Endothelial cell (in vitro differentiated cells): ENCODE measurements around the gene ULK1. TPM values are rescaled to one million over a fixed set of nuclear protein-coding genes. Genes with fewer than 3 reads are reported as not detected.

Experiments
- DNase-seq: peaks from one replicate; pipeline ENCODE4 v3.0.0; 2021; ENCODE audit warnings: low spot score
- H3K27ac Mint-ChIP-seq: one replicate; pipeline ENCODE4 v1.8.0; 2021; ENCODE audit warnings: mixed read lengths, inconsistent platforms; ENCODE audit not compliant: unreplicated experiment
- H3K27me3 Mint-ChIP-seq: one replicate; pipeline ENCODE4 v1.8.0; 2021; ENCODE audit warnings: mild to moderate bottlenecking, moderate library complexity, mixed read lengths, inconsistent platforms; ENCODE audit not compliant: unreplicated experiment
- H3K36me3 Mint-ChIP-seq: one replicate; pipeline ENCODE4 v1.8.0; 2021; ENCODE audit warnings: mild to moderate bottlenecking, low read depth, mixed read lengths, inconsistent platforms; ENCODE audit not compliant: unreplicated experiment
- H3K4me1 Mint-ChIP-seq: one replicate; pipeline ENCODE4 v1.8.0; 2021; ENCODE audit warnings: mild to moderate bottlenecking, mixed read lengths, inconsistent platforms; ENCODE audit not compliant: unreplicated experiment
- H3K4me3 Mint-ChIP-seq: one replicate; pipeline ENCODE4 v1.8.0; 2021; ENCODE audit warnings: mild to moderate bottlenecking, mixed read lengths, inconsistent platforms; ENCODE audit not compliant: unreplicated experiment
- H3K9me3 Mint-ChIP-seq: one replicate; pipeline ENCODE4 v1.8.0; 2021; ENCODE audit warnings: mixed read lengths, inconsistent platforms; ENCODE audit not compliant: unreplicated experiment
- total RNA-seq: library from RNA; stranded (reverse); fragmentation: NEBNext Ultra II Directional; extraction: Animal tissue kit (Norgen Biotek cat#: 25700); gene quantifications from one replicate; pipeline ENCODE4 v1.2.1, GENCODE V29; 2021; ENCODE audit not compliant: unreplicated experiment
- TF ChIP-seq, protein P1 (sequence below): fragments of 200-600 bp; sonication (generic); IDR thresholded peaks from one replicate; pipeline ENCODE4 v1.5.0; 2021; ENCODE audit warnings: antibody characterized with exemption; ENCODE audit not compliant: unreplicated experiment

The ULK1 gene
- total RNA-seq, 1 donor from 2014 or later = 53.7 TPM

DNA sequence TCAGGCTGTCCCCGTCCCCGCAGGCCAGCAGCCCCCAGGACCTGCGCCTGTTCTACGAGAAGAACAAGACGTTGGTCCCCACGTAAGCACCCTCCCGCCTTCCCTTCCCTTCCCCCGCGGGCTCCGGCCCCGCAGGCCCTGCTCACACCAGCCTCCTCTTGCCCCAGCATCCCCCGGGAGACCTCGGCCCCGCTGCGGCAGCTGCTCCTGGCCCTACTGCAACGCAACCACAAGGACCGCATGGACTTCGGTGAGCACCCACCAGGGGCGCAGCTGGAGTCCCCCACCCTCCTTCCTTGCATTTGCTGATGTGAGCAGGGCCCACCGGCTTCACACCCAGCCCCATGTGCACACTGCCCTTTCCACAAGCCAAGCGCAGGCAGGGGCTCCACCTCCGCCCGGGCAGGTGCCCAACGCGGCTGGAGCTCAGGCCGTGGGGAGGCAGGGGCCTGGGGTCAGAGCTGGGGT is 15.4 kb downstream of the ULK1 start:
- Mint-ChIP-seq H3K36me3 (no peaks in the 10 kb centered on the region), H3K27ac (no peak overlapping the region), H3K27me3 (peaks cover 2% of the 10 kb centered on the region), H3K4me1 (no peaks in the 10 kb centered on the region), H3K4me3 (no peak overlapping the region), H3K9me3 (no peaks in the 10 kb centered on the region)
- no peak for DNase-seq
- TF ChIP-seq, protein P1, sequence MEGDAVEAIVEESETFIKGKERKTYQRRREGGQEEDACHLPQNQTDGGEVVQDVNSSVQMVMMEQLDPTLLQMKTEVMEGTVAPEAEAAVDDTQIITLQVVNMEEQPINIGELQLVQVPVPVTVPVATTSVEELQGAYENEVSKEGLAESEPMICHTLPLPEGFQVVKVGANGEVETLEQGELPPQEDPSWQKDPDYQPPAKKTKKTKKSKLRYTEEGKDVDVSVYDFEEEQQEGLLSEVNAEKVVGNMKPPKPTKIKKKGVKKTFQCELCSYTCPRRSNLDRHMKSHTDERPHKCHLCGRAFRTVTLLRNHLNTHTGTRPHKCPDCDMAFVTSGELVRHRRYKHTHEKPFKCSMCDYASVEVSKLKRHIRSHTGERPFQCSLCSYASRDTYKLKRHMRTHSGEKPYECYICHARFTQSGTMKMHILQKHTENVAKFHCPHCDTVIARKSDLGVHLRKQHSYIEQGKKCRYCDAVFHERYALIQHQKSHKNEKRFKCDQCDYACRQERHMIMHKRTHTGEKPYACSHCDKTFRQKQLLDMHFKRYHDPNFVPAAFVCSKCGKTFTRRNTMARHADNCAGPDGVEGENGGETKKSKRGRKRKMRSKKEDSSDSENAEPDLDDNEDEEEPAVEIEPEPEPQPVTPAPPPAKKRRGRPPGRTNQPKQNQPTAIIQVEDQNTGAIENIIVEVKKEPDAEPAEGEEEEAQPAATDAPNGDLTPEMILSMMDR = no peak

DNA sequence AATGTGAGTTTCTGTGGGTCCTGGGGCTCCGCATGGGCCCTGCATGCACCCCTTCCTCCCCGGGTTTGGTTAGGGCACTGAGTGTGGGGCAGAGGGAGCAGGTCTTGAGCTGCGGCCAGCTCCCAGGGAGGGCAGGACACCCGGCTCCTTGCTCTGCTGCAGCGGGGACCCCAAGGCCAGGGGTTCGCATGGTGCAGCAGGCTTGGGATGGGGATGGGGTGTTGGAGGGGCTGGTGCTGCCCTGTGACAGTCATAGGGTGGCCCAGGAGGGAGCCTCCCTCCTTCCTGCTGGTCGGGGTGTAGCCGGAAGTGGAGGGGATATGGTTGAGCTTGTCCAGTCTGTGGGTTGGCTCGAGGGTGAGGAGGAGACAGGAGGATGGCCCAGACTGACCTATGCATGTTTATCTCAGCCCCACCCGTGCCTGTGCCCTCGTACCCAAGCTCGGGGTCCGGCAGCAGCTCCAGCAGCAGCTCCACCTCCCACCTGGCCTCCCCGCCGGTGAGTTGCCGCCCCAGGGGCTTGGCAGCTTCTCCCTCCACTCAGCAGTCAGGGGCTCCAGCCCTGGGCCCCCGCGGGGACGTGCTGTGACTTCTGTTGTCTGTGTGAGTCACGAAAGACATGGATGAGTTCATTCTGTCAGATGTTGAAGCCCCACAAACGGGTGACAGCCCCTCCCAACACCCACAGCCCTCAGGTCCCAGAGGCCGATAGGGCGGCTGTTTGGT is 16.0 kb downstream of the ULK1 start:
- no peaks in the 10 kb centered on the region for H3K9me3 Mint-ChIP-seq
- peaks cover 2% of the 10 kb centered on the region for H3K27me3 Mint-ChIP-seq
- no peaks in the 10 kb centered on the region for H3K4me1 Mint-ChIP-seq
- no peaks in the 10 kb centered on the region for H3K36me3 Mint-ChIP-seq
- no peak for DNase-seq
- no peak overlapping the region for H3K4me3 Mint-ChIP-seq
- H3K27ac Mint-ChIP-seq = no peak overlapping the region
- TF ChIP-seq, protein P1 = no peak

DNA sequence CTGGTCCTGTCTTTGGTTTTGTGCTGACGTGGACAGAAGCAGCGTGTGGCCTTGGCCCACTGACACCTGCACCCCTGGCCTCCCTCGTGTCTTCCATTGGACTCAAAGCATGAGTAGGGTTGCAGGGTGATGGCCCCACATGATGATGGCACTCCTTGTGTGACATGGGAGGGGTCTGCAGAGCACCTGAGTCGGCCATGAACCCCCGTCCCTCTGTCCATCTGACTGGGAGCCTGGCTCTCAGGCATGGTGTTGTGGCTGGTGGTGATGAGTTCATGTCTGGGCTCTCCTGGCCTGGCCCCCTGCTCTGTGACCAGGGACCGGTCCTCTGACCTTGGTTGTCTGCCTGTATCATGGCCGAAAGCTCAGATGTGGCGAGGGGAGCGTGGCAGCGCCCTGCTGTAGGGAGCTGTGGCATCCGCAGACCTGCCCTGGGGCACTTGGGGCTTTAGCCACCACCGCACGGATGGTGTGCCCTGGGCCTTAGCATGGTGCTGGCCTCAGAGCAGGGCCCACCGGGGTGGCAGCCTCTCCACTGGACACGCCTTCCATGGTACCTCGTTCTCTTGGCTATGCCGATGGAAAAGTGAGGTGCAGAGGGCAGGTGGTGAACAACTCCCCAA is 16.7 kb downstream of the ULK1 start:
- DNase-seq = no peak
- H3K4me3 Mint-ChIP-seq = no peak overlapping the region
- no peak overlapping the region for H3K27ac Mint-ChIP-seq
- no peaks in the 10 kb centered on the region for H3K36me3 Mint-ChIP-seq
- peaks cover 2% of the 10 kb centered on the region for H3K27me3 Mint-ChIP-seq
- TF ChIP-seq, protein P1 = no peak
- H3K9me3 Mint-ChIP-seq = no peaks in the 10 kb centered on the region
- H3K4me1 Mint-ChIP-seq = no peaks in the 10 kb centered on the region

DNA sequence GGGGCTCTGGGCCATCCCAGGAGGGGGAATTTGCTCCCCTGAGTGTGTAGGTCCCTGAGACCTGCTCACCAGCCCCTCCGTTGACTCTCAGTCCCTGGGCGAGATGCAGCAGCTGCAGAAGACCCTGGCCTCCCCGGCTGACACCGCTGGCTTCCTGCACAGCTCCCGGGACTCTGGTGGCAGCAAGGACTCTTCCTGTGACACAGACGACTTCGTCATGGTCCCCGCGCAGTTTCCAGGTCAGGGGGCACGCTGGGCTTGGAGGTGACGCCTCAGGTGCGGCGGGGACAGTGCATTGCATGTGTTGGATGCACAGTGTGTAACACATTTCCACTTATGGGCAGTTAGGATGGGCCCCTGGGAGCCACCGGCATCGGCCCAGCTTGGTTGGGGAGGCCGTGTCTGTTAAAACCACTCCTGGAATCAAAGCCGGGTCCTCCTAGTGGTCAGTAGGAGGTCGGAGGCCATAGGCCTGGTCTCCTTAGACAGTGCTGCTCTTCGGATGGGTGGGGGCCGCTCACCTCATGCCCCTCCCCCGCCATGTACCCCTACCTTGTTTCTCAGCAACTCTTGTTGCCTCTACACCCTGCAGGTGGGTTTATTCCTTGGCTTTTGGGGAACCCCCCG is 17.5 kb downstream of the ULK1 start:
- no peak overlapping the region for H3K4me3 Mint-ChIP-seq
- TF ChIP-seq, protein P1 = no peak
- no peak for DNase-seq
- peaks cover 2% of the 10 kb centered on the region for H3K27me3 Mint-ChIP-seq
- no peaks in the 10 kb centered on the region for H3K36me3 Mint-ChIP-seq
- H3K27ac Mint-ChIP-seq = no peak overlapping the region
- no peaks in the 10 kb centered on the region for H3K4me1 Mint-ChIP-seq
- no peaks in the 10 kb centered on the region for H3K9me3 Mint-ChIP-seq
